ENCODE data around the gene EXOSC5.
"Not testable (repeated sequence)": the region's sequence is repeated elsewhere in the genome, so short reads cannot be mapped to it uniquely, and the experiment has no call there.

EXOSC5 gene

DNA sequence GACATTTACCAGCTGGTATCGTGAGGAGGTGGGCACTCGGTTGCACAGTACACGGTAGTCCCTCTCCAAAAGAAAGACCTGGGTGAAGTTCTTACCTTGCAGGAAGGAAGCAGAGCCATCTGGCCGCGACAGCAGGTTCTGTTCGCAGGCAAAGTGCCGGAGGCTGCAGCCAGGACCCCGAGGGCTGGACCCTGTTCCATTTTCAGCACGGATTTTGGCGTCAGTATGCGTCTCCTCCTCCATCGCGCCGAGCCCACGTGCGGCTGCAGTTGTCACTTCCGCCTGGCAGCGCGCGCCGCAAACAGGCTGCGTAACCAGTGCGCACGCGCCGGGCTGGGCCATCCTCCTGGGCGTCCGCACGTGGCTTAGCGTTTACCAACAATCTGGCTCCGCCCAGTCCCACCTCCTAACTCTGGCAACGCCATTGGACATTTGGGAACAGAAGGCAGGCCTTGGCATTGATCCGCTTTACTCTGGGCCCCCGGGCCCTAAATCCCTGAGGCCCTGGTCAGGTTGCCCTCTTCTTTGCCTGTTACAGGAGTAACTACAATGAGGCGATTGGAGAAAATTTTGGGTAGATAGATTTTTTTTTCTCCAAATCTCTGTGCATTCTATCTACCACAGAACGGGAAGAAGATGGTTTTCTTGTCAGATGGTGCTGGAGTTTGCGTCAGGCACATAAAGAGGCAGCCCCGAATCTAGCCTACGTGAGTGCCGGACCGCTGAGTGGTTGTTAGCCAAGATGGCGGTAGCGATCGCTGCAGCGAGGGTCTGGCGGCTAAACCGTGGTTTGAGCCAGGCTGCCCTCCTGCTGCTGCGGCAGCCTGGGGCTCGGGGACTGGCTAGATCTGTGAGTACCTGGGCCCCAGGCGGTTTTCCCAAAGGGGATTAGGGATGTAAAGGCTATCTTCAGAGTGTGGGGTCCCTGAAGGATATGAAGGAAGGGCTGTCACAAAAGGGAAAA lies at the start of gene EXOSC5, which contains the start of gene BCKDHA:
Gene EXOSC5, minus strand, starts transcription at position 274 of the 964 bp plus-strand sequence. Its CDS starts 31 bp downstream, at position 243.
Gene BCKDHA, plus strand, starts transcription at position 733 of the 964 bp plus-strand sequence. Its CDS starts 10 bp downstream, at position 743.
- FAIRE-seq: peak; percentile 93

DNA sequence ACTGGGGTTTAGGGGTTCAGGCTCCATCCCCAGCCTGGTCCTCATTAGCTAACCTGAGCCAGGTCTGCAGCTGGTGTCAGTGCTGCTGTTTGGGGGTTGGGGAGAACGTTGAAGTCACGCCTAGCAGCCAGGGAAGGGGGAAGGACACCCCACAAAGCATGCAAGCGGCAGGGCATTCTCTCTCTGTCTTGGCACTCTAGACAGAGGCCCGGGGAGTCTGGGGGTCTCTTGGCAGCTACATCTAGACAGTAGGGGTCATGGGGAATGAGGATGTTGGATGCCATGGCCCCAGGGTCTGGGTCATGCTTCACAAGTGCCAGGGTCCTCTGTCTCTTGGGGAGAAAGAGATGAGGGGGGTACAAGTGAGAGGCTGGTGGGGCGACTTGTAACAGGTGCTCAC lies 48.4 kb upstream of the EXOSC5 start:
- FAIRE-seq: no peak

DNA sequence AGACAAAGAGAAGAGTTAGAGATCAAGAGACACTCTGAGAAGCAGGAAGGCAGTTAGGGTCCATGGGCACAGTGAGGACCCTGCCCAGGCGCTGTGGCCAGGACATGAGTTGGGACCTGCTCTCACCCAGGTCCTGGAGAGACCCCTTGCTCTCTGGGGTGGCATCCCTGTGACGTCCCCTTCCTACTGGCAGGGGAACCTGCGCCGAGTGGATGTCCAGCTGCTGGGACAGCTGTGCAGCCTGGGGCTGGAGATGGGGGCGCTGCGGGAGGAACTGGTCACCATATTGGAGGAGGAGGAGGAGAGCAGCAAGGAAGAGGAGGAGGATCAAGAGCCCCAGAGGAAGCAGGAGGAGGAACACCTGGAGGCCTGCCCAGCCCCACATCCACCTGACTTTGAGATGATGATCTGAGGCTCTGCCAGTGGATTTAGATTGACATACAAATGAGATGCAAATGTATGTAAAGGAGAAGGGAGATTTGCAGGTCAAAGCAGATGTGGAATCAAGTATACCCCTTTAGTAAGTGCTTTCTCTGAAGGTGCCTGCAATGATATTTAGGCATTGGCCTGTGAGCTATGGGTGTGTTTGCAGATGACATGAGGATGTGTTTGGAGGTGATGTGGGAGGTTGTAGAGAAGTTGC lies 46.8 kb upstream of the EXOSC5 start:
- FAIRE-seq: no peak

DNA sequence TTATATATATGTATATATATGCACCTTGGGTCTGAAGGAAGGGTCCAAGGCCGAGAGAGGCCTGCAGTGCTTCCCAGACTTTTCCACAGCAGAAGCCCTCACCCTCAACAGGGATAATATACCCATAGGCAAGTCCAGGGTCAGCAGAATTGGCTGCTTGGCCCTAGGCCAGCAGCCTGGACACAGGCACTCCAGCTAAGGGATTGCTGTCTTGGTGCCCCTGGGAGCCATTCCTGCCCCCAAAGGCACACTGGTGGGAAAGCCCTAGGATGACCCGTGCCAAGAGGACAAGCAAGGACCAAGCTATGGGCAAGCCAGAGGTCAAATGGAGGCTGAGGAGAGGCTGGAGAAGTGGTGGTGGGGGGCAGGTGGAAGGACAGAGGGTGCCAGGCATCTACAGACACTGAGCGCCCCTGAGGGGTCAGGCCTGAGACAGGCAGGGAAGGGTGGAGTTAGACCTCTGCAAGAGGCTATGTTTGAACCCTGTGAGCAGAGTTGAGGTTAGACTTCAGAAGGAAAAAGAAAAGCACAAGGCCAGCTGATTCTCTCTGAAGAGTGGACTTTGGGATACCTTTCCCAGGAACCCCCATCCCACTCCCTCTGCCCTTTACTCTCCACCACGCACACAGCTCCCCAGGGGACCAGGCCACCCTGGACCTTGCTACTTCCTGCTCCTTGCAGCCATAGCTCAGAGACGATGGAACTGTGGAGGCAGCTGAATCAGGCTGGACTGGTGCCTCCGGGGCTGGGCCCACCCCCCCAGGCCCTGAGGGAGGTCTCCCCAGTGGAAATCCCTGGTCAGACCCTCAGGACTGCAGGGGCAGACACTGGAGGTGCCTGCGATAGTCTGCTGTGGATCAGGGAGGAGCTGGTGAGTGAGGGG lies 45.6 kb upstream of the EXOSC5 start, which contains the start of gene ERICH4:
Gene ERICH4, plus strand, starts transcription at position 684 of the 883 bp plus-strand sequence. Its CDS starts 14 bp downstream, at position 698.
- FAIRE-seq: no peak

DNA sequence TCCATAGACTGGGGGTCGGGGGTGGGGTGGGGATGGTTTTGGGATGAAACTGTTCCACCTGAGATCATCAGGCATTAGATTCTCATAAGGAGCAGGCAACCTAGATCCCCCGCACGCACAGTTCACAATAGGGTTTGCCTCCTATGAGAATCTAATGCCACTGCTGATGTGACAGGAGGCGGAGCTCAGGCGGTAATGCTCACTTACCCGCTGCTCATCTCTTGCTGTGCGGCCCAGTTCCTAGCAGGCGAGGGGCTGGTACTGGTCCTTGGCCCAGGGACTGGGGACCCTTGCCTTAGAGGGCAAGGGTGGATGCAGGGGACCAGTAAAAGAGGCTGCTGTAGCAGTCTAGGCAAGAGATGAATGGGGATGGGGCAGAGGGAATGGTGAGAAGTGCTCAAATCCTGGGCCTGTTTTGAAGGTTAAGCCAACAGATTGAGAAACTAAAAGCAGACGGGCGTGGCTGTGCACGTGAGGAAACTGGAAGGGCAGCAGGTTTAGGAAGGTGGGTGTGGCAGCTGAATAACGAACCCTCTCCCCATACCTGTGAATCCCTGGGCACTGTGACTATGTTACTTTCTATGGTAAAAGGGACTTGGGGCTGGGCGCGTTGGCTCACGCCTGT lies 44.3 kb upstream of the EXOSC5 start:
- no peak for FAIRE-seq

DNA sequence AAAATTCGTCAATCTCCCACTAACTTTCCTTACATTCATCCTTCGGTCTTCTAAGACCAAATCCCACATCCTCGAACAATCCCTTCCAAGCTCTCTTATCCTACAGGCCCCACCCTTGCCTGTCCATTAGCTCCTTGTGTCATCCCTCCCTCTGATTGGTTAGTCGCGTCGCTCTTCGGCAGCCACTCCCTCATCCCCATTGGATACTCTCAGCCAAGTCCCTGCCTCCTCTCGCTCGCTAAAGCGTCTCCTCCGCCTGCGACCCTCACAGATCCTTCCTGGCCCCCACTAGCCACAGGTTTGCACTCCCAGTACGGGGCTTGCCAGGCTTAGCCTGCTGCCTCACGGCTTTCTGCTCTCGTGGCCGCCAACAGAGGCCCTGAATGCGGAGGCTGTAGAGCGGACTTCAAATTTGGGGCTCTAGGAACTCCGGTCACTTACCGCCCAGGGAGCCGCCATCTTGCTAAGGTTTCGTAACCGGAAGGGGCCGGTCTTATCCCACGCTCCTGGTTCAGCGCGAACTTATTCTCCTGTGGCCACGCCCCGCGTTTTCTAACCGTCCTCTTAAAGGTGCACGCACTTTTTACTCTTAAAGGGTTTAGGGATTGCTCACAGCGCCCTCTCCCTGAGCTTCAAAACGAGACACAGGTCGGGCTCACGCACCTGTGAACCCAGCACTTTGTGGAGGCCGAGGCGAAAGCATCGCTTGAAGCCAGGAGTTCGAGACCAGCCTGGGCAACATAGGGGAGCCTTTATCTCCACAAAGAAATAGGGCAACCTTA lies 42.5 kb upstream of the EXOSC5 start, which contains the start of gene DMAC2:
Gene DMAC2, minus strand, starts transcription at position 472 of the 782 bp plus-strand sequence. Its CDS starts 13 bp downstream, at position 459.
- FAIRE-seq: peak; percentile 86

DNA sequence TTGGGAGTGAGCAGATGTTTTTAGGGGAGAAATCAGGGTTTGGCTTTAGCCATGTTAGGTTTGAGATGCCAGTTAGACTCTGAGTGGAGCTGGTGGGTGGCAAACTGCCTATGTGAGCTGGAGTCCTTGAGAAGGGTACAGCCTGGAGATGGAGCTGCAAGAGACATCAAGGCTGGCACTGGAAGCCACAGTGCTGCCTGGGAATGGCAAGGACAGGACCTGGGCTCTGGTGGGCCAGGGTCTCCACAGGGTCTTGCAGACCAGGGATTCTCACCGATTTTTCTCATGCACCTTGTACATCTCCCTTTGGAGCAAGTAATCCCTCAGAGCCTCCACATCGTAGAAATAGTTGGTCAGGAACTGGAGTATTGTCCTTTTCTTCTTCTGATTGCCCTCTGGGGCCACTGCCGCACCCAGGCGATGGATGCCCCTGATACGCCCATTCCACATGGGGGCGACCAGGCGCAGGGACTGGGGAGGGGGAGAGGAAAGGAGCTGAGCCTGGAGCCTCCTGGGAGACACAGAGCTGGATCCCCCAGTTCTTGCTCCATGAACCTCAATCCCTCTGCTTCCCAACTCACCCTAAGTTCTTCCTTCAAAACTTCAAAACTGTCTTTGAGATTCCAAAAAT lies 40.9 kb upstream of the EXOSC5 start:
- FAIRE-seq: no peak

DNA sequence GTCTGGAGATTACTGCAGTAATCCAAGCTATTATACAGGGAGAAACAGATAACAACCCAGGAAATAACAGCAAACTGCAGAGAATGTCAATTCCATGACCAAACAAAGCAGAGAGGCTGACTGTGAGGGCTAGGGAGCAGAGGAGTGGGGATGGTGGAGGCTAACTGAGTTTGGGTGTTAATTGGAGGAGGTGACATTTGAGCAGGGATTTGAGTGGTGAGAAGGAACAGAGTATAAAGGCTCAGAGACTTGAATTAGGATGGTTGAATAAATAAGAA lies 39.5 kb upstream of the EXOSC5 start:
- FAIRE-seq: no peak

DNA sequence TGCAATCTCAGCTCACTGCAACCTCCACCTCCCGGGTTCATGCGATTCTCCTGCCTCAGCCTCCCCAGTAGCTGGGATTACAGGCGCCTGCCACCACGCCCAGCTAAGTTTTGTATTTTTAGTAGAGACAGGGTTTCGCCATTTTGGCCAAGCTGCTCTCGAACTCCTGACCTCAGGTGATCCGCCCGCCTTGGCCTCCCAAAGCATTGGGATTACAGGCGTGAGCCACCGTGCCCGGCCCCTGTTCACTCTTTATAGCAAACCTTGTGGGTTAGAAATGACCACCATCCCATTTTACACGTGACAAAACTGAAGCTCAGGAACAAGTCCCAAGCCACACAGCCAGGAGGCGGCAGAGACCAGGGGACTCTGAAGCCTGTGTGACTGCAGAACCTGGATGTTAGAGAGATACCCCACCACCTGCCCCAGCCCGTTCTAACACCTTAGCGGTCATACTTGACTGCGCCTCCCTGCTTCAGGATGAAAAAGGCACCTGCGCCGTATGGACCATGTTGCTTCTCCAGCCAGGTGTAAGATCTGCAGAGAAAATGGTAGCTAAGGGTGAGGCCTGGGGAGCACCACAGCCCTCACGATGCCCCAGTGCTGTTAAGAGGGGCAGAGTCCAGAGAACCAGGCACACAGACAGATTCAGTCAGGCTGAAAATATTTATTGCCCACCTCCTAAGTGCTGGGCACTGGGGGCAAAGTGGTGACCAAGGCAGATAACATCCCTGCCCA lies 38.9 kb upstream of the EXOSC5 start:
- FAIRE-seq: no peak

DNA sequence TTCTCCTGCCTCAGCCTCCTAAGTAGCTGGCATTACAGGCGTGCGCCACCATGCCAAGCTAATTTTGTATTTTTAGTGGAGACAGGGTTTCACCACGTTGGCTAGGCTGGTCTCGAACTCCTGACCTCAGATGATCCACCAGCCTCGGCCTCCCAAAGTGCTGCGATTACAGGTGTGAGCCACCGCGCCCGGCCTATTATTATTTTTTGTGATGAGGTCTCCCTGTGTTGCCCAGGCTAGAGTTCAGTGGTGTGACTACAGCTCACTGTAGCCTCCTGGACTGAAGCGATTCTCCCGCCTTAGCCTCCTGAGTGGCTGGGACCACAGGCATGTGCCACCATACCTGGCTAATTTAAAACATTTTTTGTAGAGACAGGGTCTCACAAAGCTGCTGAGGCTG lies 38.2 kb upstream of the EXOSC5 start:
- FAIRE-seq: not testable (repeated sequence)

DNA sequence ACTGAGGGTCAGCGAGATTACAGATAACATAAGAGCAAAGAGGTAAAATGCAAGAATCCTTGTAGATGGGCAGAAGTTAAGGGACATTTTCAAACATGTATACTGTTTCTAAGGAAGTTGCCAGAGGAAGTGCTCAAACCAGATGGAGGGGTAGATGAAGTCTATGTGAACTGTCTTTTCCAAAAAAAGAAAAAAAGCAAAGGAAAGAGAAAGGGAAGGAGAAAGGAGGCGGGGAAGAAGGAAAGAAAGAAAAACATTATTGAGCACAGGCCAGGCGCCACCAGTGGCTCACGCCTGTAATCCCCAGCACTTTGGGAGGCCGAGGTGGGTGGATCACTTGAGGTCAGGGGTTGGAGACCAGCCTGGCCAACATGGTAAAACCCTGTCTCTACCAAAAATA lies 37.3 kb upstream of the EXOSC5 start:
- FAIRE-seq: no peak

DNA sequence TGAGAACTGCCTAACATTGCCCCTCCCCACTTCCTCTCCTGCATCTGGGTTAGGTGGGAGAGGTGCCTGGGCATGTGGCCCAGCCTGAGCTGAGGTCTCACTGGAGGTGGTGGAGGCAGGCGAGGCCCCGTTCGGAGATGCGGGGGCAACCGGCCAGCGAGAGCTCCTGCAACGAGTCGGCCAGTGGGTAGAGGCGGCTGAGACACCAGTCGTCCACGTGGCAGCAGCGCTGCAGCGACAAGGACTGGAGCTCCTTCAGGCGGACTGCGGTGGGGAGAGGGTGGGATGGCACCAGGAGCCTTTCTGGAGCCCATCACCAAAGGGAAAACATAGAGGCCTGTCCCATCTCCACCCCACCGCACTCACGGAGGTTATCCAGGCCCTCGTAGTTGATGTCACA lies 36.0 kb upstream of the EXOSC5 start:
- no peak for FAIRE-seq

DNA sequence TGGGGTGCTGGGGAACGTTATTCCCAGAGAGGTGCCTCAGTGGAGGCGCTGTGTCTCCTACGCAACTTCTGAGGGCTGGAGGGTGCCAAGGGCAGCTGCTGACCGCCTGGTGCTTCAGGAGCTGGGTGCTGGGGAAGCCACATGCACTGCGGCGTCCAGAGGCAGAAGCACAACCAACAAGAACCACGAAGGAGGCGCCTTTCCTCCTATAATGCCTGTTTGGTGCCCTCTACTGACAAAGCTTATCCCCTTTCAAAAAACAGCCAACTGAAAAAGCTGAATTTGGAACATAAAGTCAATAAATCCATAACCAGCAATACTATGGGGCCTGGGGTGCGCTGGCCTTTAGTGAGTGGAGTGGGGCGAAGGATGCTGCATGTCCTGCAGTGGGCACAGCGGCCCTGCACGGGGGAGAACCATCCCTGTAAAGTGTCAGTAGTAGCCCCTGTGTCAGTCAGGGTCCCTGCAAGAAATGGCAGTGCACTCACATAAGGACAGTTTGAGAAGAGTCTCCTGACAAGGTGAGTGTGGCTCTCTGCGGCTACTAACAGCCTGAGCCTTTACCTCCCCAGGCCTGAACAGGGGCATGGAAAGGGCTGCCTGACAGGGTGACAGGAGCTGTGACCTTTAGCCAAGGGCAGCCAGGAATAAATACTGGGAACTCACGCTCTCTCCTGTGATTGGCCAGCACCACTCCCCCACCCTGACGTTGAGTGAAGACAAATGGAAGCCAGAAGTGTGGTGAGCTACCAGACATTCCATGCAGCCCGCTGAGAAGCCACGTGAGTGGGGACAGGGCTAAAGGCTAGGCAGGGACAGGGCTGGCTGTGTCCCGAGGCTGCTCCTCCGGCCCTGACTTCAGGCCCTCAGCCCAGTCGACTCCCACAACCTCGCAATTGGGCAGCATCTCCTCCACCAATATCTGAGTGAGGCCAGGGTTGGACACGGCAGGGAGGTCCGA lies 34.5 kb upstream of the EXOSC5 start:
- FAIRE-seq: no peak

DNA sequence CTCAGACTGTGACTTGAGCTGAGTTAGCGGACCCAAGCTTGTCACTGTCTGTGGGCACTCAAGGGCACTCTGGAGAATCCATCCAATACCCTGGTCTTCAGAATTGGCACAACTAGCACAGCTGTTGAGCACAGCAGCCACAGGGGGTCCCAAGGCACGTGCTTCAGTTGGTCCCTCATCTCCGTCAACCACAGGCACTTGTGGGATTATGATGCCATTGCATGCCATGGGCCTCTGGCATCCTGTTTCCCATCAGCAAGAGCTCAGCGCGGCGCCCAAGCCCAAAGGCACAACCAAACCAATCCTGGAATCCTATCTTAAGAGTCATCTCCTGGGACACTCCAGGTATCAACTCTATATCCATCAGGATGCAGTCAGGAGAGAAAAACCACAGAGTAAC lies 33.8 kb upstream of the EXOSC5 start:
- no peak for FAIRE-seq

DNA sequence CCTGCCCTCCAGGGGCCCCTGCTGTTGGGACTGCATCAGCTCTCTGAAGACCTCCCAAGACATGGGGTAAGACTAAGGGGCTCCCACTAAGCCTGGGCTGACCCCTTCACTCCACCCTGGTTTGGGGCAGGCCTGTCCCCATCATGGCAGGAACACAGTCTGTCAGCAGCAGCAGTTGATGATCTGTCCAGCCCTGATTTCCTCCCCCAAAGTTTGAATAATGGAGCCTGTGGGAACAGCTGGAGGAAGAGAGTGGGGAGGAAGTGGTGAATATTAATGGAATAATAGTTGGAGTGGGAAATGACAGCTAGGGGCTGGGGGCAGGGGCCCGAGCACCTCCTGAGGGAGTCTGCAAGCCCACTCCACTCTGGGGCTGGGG lies 31.3 kb upstream of the EXOSC5 start:
- no peak for FAIRE-seq

DNA sequence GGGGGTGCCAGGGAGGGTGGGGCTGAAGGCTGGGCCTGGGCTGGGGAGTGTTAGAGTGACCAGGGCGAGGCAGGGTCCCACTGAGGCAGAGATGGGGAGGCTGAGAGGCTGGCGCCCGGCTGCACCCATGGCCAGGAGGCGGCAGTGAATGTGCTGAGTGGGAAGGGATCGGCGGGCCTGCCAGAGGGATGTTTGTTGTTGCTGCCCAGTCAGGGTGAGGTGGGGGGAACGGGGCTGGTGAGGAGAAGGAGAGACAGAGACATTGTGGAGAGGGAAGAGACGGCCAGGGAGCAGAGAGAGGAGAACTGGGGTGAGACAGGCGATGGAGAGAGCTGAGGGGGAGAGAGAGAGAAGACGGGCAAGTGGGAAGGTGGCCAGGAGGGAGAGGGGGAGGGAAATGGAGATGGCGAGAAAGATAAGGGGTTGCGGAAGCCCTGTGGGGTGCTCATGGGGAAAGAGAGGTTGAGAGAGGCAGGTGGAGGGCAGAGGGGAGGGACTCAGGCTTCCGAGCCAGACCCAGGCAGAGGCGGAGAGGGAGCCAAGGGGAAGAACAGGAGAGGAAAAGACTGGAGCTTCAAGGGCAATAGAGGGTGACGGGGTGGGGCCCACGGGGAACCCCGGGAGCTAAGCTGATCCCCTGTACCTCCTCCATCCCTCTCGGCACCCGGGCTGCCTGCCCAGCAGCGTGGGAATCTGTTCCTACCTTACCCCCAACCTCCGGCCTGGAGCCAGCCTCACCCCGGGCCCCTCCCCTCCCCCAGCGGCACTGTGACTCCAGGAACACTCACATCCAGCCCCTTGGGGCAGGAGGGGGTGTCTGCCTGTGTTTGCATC lies 30.7 kb upstream of the EXOSC5 start:
- no peak for FAIRE-seq

DNA sequence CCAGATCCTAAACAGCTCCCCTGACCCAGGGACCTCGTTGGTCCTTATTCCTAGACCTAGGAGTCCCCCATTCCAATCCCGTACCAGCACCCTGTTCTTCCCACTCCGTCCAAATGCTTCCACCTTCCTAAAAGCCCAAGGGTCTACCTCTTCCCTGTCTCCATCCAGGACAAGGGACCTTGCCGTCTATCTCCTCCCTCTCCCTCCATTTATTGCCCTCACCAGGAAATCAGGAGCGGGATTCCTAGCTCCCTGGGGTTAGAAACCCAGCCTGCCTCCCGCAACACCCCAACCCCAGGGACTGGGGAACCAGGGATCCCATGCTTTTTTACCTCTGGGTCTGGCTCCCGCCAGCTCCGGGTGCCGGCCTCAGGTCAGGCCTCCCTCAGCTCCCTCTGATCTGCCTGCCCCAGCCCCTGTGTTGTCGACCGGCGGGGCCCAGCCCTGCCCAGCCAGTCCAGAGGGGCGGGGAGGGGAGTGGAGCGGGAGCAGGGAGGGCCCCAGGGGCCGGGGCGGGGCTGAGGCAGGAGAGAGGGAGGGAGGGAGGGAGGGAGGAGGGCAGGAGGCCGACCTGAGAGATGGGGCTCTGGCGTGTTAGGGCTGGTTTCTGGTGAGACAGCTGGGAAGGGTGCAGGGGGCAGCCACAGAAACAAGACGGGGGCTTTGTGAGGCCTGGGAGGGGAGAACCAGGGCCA lies 29.9 kb upstream of the EXOSC5 start, which contains the start of gene B3GNT8:
Gene B3GNT8, minus strand, starts transcription at position 423 of the 695 bp plus-strand sequence. CDS start 596 bp downstream, outside the sequence.
- no peak for FAIRE-seq

All from islet of Langerhans (tissue), 1 donor.